CD4-positive, alpha-beta T cell (primary cell): ENCODE results near the gene STRA8. TPM values are rescaled to one million over a fixed set of nuclear protein-coding genes. Genes with fewer than 3 reads are reported as not detected.

Experiments used
- ATAC-seq: fragments of 200-7000 bp; cut with Tn5 transposase; one replicate; pipeline ENCODE4 v1.10.0; 2022; ENCODE audit warnings: mild to moderate bottlenecking; ENCODE audit not compliant: poor library complexity
- CTCF ChIA-PET: fragments of 350-600 bp; sonication (Branson Sonifier 250); formaldehyde crosslinking; loops from one replicate; lab custom pipeline; 2021; ENCODE audit warnings: antibody characterized with exemption, inconsistent platforms; lab: Charles Lee
- POLR2A ChIA-PET: fragments of 350-600 bp; sonication (Branson Sonifier 250); formaldehyde crosslinking; loops from one replicate; lab custom pipeline; 2021; ENCODE audit warnings: antibody characterized with exemption, inconsistent platforms; lab: Charles Lee
- DNase-seq, 14 experiments: peaks; one replicate each; pipeline ENCODE4 v3.0.0-alpha.2; 2013 to 2020; ENCODE audit warnings: mixed read lengths in 2 of 14
- H3K27ac ChIP-seq, 2 donors: one replicate each; pipeline versions ENCODE4 v1.5.1 to v1.7.0; 2013; ENCODE audit warnings: low read length in 2 of 2, low read depth in 1 of 2, mild to moderate bottlenecking in 1 of 2
- H3K27me3 ChIP-seq, 2 experiments: 1 replicate in 1 of 2; 2 replicates in 1 of 2; pipeline versions ENCODE4 v1.6.1 to v1.7.0; 2013; ENCODE audit warnings: low read length in 2 of 2, control low read depth in 1 of 2, mild to moderate bottlenecking in 1 of 2, moderate library complexity in 1 of 2; ENCODE audit not compliant: insufficient read depth in 2 of 2, control insufficient read depth in 1 of 2
- H3K36me3 ChIP-seq: one replicate; pipeline ENCODE4 v1.6.1; 2013; ENCODE audit warnings: low read length, control low read depth; ENCODE audit not compliant: insufficient read depth
- H3K4me1 ChIP-seq: one replicate; pipeline ENCODE4 v1.6.1; 2013; ENCODE audit warnings: low read length, control low read depth; ENCODE audit not compliant: insufficient read depth
- H3K4me3 ChIP-seq: one replicate; pipeline ENCODE4 v1.5.1; 2013; ENCODE audit warnings: mild to moderate bottlenecking, low read length, moderate library complexity
- H3K9me3 ChIP-seq, 2 experiments: 1 replicate in 1 of 2; 2 replicates in 1 of 2; pipeline versions ENCODE4 v1.6.1 to v1.7.0; 2013; ENCODE audit warnings: low read length in 2 of 2, mild to moderate bottlenecking in 2 of 2, control low read depth in 1 of 2, moderate library complexity in 1 of 2; ENCODE audit not compliant: control insufficient read depth in 1 of 2, insufficient read depth in 1 of 2
- H3K27ac Mint-ChIP-seq: one replicate; pipeline ENCODE4 v1.8.0; 2020; ENCODE audit warnings: mixed read lengths
- H3K27me3 Mint-ChIP-seq: one replicate; pipeline ENCODE4 v1.8.0; 2021; ENCODE audit warnings: mixed read lengths
- H3K36me3 Mint-ChIP-seq: one replicate; pipeline ENCODE4 v1.8.0; 2021; ENCODE audit warnings: low read depth, mixed read lengths
- H3K4me1 Mint-ChIP-seq: one replicate; pipeline ENCODE4 v1.8.0; 2021; ENCODE audit warnings: low read depth, mixed read lengths
- H3K4me3 Mint-ChIP-seq: one replicate; pipeline ENCODE4 v1.8.0; 2020; ENCODE audit warnings: mild to moderate bottlenecking, mixed read lengths
- H3K9me3 Mint-ChIP-seq: one replicate; pipeline ENCODE4 v1.8.0; 2020; ENCODE audit warnings: mixed read lengths
- intact Hi-C, 2 experiments: fragments of 100-400 bp; cut with DNase I in 1 of 2; cut with micrococcal nuclease in 1 of 2; formaldehyde crosslinking; loops; one replicate each; pipeline versions ENCODE4 v1.15.1 to v1.9.0; 2023 to 2025; cut with DNase I, micrococcal nuclease
- total RNA-seq, 174 experiments: library from RNA in 2 of 174; stranded (reverse) in 2 of 174; gene quantifications; one replicate each; pipeline ENCODE4 v1.2.3 and lab custom pipeline; 2021 to 2026
- TF ChIP-seq, protein P1 (sequence below): fragments of 200-600 bp; IDR thresholded peaks from one replicate; pipeline ENCODE4 v1.8.0; 2022; ENCODE audit warnings: antibody characterized with exemption, mild to moderate bottlenecking

The STRA8 gene
- total RNA-seq, 2 experiments from 2014 or later = not detected

DNA sequence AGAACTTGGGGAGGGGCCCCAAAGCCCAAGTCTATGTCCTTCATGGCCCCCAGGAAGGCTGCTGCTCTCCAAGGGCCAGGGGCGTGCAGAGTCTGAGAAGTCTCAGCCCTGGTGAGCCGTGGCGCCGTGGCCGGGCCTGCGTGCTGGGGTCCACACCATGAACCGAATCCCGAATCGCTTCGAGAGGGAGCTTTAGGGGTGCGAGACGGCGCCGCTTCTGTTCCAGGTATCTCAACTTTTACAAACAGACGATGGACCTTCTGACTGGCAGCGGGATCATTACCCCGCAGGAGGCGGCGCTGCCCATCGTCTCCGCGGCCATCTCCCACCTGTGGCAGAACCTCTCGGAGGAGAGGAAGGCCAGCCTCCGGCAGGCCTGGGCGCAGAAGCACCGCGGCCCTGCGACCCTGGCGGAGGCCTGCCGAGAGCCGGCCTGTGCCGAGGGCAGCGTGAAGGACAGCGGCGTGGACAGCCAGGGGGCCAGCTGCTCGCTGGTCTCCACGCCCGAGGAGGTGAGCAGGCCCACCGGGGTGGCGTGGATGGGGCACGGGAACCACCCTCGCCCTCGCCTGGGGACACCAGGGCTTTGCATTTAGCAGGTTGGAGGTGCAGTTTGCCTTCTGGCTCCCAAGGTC, 12.7 kb downstream of the STRA8 start:
- H3K36me3 ChIP-seq = no peaks in the 10 kb centered on the region
- no peaks in the 10 kb centered on the region for H3K9me3 Mint-ChIP-seq
- H3K4me1 ChIP-seq = no peaks in the 10 kb centered on the region
- ChIA-PET CTCF (no interaction called here), POLR2A (no interaction called here)
- no peaks in the 10 kb centered on the region for H3K27me3 ChIP-seq
- DNase-seq = no peak
- ATAC-seq = no peak
- TF ChIP-seq, protein P1, sequence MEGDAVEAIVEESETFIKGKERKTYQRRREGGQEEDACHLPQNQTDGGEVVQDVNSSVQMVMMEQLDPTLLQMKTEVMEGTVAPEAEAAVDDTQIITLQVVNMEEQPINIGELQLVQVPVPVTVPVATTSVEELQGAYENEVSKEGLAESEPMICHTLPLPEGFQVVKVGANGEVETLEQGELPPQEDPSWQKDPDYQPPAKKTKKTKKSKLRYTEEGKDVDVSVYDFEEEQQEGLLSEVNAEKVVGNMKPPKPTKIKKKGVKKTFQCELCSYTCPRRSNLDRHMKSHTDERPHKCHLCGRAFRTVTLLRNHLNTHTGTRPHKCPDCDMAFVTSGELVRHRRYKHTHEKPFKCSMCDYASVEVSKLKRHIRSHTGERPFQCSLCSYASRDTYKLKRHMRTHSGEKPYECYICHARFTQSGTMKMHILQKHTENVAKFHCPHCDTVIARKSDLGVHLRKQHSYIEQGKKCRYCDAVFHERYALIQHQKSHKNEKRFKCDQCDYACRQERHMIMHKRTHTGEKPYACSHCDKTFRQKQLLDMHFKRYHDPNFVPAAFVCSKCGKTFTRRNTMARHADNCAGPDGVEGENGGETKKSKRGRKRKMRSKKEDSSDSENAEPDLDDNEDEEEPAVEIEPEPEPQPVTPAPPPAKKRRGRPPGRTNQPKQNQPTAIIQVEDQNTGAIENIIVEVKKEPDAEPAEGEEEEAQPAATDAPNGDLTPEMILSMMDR = no peak
- H3K27ac ChIP-seq = no peak overlapping the region
- peaks cover 9% of the 10 kb centered on the region for H3K27me3 Mint-ChIP-seq
- H3K27ac Mint-ChIP-seq = no peak overlapping the region
- intact Hi-C loops = no loop called here
- no peak overlapping the region for H3K4me3 ChIP-seq
- peaks cover 0 to 5% of the 10 kb centered on the region in 2 experiments for H3K9me3 ChIP-seq
- no peaks in the 10 kb centered on the region for H3K4me1 Mint-ChIP-seq
- no peaks in the 10 kb centered on the region for H3K36me3 Mint-ChIP-seq
- H3K4me3 Mint-ChIP-seq = no peak overlapping the region

DNA sequence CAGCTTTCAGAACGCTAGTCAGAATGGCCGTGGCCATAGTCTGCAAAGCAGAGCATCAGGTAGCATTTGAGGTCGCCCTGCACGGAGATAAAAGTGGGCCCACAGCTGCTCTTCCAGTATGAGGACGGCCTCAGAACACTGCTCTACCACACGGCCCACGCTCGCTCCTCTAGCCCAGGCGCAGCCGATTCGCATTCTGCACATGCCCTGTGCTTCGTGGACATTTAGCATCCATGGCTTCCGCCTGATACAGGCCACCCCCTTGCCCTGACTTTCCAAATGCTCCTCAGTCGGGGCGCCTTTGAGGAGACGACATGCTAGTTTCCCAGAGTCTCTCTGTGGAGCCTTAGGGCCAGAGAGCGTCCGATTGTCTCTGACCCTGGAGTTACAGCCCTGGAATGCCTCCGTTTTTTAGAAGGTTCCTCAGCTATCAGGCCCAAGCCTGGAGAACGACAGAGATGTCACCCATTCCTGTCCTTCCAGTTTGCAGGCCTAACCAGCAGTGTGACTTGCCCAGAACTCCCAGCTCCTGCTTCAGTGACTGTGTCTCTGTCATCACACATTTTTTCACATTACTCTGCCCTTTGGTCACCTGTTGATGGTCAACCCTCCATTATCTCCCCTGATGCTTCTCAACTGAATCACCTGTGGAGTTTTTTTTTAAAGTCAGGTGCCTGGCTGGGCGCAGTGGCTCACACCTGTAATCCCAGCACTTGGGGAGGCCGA, 14.3 kb downstream of the STRA8 start:
- ChIA-PET POLR2A (no interaction called here), CTCF (no interaction called here)
- Histone ChIP-seq H3K9me3 (peaks cover 0 to 5% of the 10 kb centered on the region in 2 experiments), H3K36me3 (no peaks in the 10 kb centered on the region), H3K4me3 (no peak overlapping the region), H3K4me1 (no peaks in the 10 kb centered on the region), H3K27me3 (no peaks in the 10 kb centered on the region), H3K27ac (no peak overlapping the region)
- no peak overlapping the region for H3K27ac Mint-ChIP-seq
- TF ChIP-seq, protein P1 = no peak
- no peaks in the 10 kb centered on the region for H3K9me3 Mint-ChIP-seq
- no peaks in the 10 kb centered on the region for H3K4me1 Mint-ChIP-seq
- intact Hi-C loops = no loop called here
- no peak for ATAC-seq
- DNase-seq = no peak
- H3K4me3 Mint-ChIP-seq = no peak overlapping the region
- no peaks in the 10 kb centered on the region for H3K36me3 Mint-ChIP-seq
- H3K27me3 Mint-ChIP-seq = peaks cover 9% of the 10 kb centered on the region

DNA sequence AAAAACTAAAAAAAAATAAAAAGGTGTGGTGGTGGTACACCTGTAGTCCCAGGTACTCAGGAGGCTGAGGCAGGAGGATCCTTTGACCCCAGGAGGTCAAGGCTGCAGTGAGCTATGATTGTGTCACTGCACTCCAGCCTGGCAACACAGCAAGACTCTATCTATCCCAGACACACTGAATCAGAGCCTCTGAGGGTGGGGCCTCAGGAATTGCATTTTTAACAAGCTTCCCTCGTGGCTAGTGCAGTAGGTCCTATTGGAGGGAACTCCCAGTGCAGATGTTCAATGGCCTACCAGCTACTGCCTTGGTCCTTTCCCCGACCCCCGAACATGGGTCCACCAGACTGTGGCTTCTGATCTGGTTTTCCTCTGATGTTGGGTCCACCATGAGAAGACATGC, 14.9 kb downstream of the STRA8 start:
- H3K27ac ChIP-seq = no peak overlapping the region
- no peaks in the 10 kb centered on the region for H3K36me3 ChIP-seq
- Mint-ChIP-seq H3K4me1 (no peaks in the 10 kb centered on the region), H3K4me3 (no peak overlapping the region), H3K9me3 (no peaks in the 10 kb centered on the region), H3K27ac (no peak overlapping the region), H3K36me3 (no peaks in the 10 kb centered on the region), H3K27me3 (peaks cover 9% of the 10 kb centered on the region)
- peaks cover 0 to 5% of the 10 kb centered on the region in 2 experiments for H3K9me3 ChIP-seq
- DNase-seq = no peak
- H3K4me1 ChIP-seq = no peaks in the 10 kb centered on the region
- intact Hi-C loops = no loop called here
- H3K27me3 ChIP-seq = no peaks in the 10 kb centered on the region
- no peak for ATAC-seq
- TF ChIP-seq, protein P1 = no peak
- CTCF ChIA-PET = no interaction called here
- H3K4me3 ChIP-seq = no peak overlapping the region
- POLR2A ChIA-PET = no interaction called here
